GM21447 (cell line): ENCODE data around the gene ADORA2A.

ENCODE experiments used
- ATAC-seq: cut with Tn5 transposase; IDR thresholded peaks from one replicate; pipeline ENCODE4 v1.9.1; 2021; ENCODE audit not compliant: unreplicated experiment

ADORA2A gene

GRCh38 chr22:24402460-24403192 lies 24.8 kb upstream of the ADORA2A start:
- ATAC-seq = no peak

- ATAC-seq = no peak
Measured at GRCh38 chr22:24403346-24403745, 24.1 kb upstream of the ADORA2A start.

GRCh38 chr22:24404561-24405275 lies 22.7 kb upstream of the ADORA2A start:
- ATAC-seq = no peak

GRCh38 chr22:24405631-24406321 lies 21.6 kb upstream of the ADORA2A start:
- no peak for ATAC-seq

GRCh38 chr22:24406322-24407277 lies 20.8 kb upstream of the ADORA2A start:
- ATAC-seq = no peak

DNA sequence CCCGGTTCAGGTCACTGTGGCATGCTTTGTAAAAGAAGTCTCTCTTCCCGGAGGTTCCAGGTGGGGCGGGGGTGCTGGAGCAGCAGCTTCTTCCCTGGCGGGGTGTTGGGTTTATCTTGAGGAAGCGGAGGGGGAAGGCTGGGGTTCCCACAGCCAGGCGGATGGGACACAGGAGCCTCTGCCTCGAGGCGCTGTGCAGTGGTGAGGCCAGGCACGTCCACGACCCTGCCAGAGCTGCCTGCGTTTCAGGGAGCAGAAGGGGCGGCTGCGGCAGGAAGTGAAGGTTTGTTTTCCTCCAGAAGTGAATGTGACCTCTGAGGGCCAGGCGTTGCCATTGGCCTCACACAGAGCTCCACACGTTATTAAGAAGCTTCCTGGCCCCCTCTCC lies 20.1 kb upstream of the ADORA2A start:
- no peak for ATAC-seq

- no peak for ATAC-seq
Measured at GRCh38 chr22:24407884-24408283, 19.5 kb upstream of the ADORA2A start.

GRCh38 chr22:24408630-24409029 lies 18.8 kb upstream of the ADORA2A start:
- no peak for ATAC-seq

DNA sequence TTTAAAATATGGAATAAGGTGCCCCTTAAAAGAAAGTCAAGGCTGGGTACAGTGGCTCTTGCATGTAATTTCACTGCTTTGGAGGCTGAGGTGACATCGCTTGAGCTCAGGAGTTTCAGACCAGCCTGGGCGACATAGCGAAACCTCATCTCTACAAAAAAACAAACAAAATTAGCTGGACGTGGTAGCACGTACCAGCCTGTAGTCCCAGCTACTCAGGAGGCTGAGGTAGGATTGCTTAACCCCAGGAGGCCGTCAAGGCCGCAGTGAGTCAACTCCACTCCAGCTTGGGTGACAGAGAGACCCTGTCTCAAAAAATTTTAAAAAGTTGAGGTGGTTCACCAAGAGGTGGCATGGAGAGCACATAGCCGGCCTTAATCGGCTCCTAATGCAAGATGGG lies 17.7 kb upstream of the ADORA2A start:
- ATAC-seq = no peak

DNA sequence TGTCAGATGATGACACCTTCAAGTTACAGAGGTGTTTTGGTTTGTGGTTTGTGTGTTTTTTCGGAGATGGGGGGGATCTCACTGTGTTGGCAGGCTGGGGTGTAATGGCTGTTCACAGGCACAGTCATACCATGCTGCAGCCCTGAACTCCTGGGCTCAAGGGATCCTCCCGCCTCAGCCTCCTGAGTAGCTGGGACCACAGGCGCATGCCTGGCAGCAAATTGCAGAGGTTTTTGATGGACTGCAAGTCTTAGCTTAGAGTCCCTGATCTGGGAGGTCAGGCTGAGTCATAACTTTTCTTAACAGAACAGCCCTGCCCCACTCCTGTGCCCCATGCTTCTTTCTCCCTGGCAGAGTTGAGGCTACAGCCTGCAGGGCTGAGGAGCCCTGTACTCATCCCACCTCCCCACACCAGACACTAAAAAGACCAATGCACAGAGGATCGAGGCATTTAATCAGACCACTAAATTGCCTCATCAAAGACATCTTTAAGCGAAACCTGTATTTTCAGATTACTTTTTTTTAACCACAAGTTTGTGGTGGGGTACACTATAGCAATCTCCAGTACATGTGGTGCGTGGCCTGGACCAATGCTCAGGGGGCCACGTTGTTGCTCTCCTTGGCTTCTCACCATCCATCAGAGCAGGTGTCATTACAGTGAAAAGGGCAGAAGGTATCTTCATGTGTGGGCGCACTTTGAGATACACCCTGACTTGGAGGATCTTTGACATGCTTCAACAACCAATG lies 17.1 kb upstream of the ADORA2A start:
- no peak for ATAC-seq

DNA sequence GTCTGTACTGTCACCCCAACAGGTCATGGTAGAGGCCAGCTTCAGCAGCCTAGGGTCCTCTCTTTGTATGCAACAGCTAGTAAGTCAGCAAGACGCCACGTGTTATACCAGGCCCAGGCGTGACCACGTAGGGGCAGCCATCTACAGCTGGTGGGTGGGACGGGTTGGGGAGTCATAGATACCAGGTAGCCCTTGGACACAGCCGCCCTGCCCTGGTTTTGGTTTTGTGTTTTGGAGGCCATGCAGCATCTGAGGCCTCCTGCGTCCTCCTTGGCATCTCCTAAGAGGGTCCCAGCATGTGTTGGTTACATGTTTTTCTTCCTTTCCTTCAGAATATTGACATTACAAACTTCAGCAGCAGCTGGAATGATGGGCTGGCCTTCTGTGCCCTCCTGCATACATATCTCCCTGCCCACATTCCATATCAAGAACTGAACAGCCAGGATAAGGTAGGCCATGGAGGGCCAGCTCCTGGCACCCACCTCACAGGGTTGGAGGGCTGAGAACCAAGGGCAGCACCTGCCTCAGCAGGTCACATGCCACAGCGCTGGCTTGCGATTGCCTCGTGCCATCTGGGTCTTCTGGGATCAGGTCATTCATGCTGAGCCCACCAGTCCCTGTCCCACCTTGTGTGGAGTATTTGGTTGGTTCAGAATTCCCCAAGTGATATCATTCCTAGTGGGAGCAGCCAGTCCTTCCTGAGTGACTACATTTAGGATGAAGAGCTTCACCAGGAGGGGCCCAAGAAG lies 16.0 kb upstream of the ADORA2A start:
- ATAC-seq = no peak

DNA sequence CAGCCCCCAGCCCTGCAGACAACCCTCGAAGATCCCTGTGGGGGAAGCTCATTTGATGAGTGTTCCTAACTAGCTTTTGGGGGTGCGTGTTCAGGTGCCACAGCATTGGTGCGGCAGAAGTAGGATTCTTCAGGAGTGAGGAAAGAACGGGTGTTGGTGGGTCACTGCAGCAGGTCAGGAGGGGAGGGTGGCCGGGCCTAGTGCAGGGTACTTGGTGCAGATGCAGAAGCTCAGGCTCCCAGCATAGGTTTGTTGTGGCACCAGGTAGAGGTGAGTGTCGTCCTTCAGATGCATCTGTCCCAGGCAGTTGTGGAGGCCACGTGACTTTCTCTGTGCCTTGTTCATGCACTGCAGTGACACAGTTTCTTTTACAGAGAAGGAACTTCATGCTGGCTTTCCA lies 15.1 kb upstream of the ADORA2A start:
- no peak for ATAC-seq

DNA sequence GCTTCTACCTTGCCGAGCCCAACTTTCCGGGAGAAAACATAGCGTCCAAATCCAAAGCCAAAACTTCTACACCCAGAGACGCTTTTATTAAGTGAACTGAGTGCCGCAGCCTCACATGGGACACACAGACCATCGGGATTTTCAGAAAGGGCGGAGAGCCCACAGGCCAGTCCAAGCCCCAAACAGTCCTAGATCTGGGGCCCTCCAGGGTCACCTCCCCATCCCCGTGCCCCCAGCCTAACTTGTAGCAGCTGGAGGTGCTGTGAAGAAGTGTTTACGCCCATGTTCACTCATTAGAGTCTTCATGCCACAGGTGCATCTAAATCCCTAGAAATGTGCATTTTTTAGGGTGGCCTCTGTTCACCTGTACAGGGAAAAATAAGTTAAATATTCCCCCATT lies 14.1 kb upstream of the ADORA2A start:
- no peak for ATAC-seq

GRCh38 chr22:24413736-24414385 lies 13.5 kb upstream of the ADORA2A start:
- ATAC-seq = no peak

GRCh38 chr22:24414523-24414922 lies 12.9 kb upstream of the ADORA2A start:
- ATAC-seq = no peak

DNA sequence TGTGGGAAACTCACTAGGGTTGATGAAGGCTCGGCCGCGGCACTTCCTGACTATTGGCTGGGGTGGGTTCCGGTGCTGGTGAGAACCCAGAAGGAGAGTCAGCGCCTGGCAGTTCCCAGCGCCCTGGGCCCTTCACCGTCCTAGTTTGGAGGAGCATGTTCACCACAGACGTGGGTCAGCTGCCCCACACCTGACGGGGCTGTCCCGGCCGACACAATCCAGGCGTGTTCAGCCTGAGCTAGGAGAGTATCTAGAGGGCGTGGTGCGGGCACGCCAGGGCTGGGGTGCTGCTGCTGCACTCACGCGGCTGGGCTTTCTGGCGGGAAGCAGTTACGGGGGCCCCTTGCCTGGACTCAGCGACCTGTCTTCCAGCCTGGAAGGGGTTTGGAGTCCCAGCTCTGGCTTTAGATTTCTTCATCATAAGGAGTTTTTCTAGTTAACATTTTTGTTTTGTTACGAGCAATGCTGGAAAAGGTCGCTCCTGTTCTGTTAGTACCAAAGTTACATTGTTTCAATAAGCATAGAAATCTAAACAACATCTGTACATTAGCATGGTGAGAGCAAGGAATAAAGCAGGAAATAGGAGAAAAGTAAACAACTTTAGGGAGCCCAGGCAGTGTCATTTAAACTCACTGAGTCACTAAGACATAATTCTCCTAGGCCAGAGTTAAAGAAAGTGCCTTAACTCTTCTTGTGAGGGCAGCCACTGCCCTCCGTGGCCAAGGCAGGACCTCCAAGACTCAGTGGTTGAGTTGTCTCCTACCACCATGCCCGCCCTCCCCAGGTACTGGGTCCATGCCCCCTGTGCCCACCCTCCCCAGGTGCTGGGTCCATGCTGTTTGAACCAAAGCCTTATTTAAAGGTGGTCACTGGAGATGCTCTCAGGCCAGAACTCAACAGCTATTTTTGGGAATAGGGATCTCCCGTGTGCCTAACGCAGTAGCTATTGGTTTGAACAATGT lies 12.1 kb upstream of the ADORA2A start:
- no peak for ATAC-seq

GRCh38 chr22:24416095-24416494 lies 11.3 kb upstream of the ADORA2A start:
- ATAC-seq = no peak

DNA sequence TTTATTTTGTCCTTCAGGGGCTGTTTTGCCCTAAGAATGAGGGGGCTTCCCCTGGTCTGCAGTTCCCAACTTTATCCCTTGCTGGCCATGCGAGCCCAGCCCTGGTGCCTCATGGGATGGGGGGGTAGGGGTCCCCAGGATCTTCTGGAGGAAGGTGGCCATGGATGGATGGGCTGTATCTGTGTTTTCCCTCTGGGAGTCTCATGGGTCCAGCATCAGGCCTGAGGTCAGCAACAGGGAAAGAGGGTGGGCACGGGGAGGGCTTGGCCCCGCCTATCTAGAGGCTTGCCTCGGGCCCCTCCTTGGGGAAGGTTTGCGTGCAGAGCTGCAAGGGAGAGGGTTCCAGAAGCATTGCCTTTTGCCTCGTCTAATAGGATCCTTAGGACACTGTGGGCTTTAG lies 10.8 kb upstream of the ADORA2A start:
- ATAC-seq = no peak
